OCI-LY1 (cell line): ENCODE measurements around the gene PYDC1.

Experiments
- H2AFZ ChIP-seq: fragments of 200-600 bp; sonication (generic), shearing (Covaris generic); 2 replicates; pipeline ENCODE4 v1.6.0; 2014; ENCODE audit warnings: antibody characterized with exemption, mild to moderate bottlenecking, low read length
- H3F3A ChIP-seq: fragments of 200-600 bp; sonication (generic), shearing (Covaris generic); 2 replicates; pipeline ENCODE4 v1.6.0; 2014; ENCODE audit warnings: mild to moderate bottlenecking, antibody characterized with exemption, low read length, moderate library complexity; ENCODE audit not compliant: insufficient read depth
- H3K27ac ChIP-seq: fragments of 200-600 bp; sonication (generic); 2 replicates; pipeline ENCODE4 v1.5.1; 2014; ENCODE audit warnings: low read length, mixed run types, mild to moderate bottlenecking, low read depth; ENCODE audit not compliant: poor library complexity, severe bottlenecking
- H3K27me3 ChIP-seq: fragments of 200-600 bp; sonication (generic); 2 replicates; pipeline ENCODE4 v1.6.0; 2014; ENCODE audit warnings: antibody characterized with exemption, mild to moderate bottlenecking, low read length, moderate library complexity; ENCODE audit not compliant: insufficient read depth
- H3K36me3 ChIP-seq: fragments of 200-600 bp; sonication (generic); 2 replicates; pipeline ENCODE4 v1.6.1; 2014; ENCODE audit warnings: mild to moderate bottlenecking, antibody characterized with exemption, low read length, moderate library complexity, mixed read lengths; ENCODE audit not compliant: insufficient read depth
- H3K4me1 ChIP-seq: fragments of 200-600 bp; sonication (generic); 2 replicates; pipeline ENCODE4 v1.5.1; 2014; ENCODE audit warnings: mild to moderate bottlenecking, low read length, moderate library complexity; ENCODE audit not compliant: insufficient read depth, severe bottlenecking
- H3K4me2 ChIP-seq: fragments of 200-600 bp; sonication (generic), shearing (Covaris generic); 2 replicates; pipeline ENCODE4 v1.6.1; 2014; ENCODE audit warnings: low read length
- H3K4me3 ChIP-seq: fragments of 200-600 bp; sonication (generic); 2 replicates; pipeline ENCODE4 v1.5.1; 2014; ENCODE audit warnings: low read length, low read depth, mild to moderate bottlenecking, mixed read lengths; ENCODE audit not compliant: poor library complexity, severe bottlenecking
- H3K79me2 ChIP-seq: fragments of 200-600 bp; shearing (Covaris generic); 2 replicates; pipeline ENCODE4 v1.6.1; 2016; ENCODE audit warnings: mixed run types, low read length, mixed read lengths; ENCODE audit not compliant: insufficient read depth
- H3K9ac ChIP-seq: fragments of 200-600 bp; sonication (generic), shearing (Covaris generic); 2 replicates; pipeline ENCODE4 v1.6.1; 2014; ENCODE audit warnings: mild to moderate bottlenecking, low read length, mixed read lengths
- H3K9me2 ChIP-seq: fragments of 200-600 bp; sonication (generic), shearing (Covaris generic); 2 replicates; pipeline ENCODE4 v1.6.1; 2014; ENCODE audit warnings: low read depth, mild to moderate bottlenecking, low read length, mixed read lengths
- H3K9me3 ChIP-seq: fragments of 200-600 bp; shearing (Covaris generic); 2 replicates; pipeline ENCODE4 v1.6.1; 2014; ENCODE audit warnings: low read length, mixed read lengths
- H4K20me1 ChIP-seq: fragments of 200-600 bp; sonication (generic), shearing (Covaris generic); 2 replicates; pipeline ENCODE4 v1.6.0; 2016; ENCODE audit warnings: mild to moderate bottlenecking, low read length; ENCODE audit not compliant: insufficient read depth
- EZH2 ChIP-seq: fragments of 200-600 bp; sonication (generic), shearing (Covaris generic); IDR thresholded peaks from 2 replicates; pipeline ENCODE4 v1.8.0; 2017; ENCODE audit warnings: borderline replicate concordance, mixed run types, mild to moderate bottlenecking, antibody characterized with exemption, low read length, moderate library complexity, mixed read lengths
- TF ChIP-seq, protein P1 (sequence below): fragments of 200-600 bp; sonication (generic), shearing (Covaris generic); IDR thresholded peaks from 2 replicates; pipeline ENCODE4 v1.5.1; 2017; ENCODE audit warnings: mild to moderate bottlenecking, antibody characterized with exemption, low read length, moderate library complexity, mixed read lengths

Gene PYDC1

DNA sequence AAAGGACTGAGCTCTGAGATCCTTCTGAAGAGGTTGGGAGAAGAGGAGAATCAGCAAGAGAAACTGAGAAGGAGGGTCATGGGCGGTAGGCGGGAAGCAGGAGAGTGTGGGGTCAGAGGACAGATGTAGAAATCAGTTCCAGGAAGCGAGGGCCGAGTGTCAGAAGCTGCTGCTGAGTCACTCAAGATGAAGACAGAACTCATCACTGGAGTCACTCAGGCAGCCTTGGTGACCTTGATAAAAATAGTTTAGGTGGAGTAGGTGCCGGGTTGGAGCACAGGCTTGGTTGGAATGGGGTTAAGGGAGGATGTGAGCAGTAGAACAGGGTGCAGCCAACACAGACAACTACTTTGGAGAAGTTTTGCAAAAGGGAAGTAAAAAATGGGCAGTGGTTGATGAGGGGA, 36.7 kb upstream of the PYDC1 start:
- no peaks in the 10 kb centered on the region for H3K79me2 ChIP-seq
- H3K9ac ChIP-seq = no peak overlapping the region
- H3K9me2 ChIP-seq = no peaks in the 10 kb centered on the region
- no peaks in the 10 kb centered on the region for H3K27me3 ChIP-seq
- H3K27ac ChIP-seq = no peak overlapping the region
- no peak overlapping the region for H3K4me2 ChIP-seq
- TF ChIP-seq, protein P1, sequence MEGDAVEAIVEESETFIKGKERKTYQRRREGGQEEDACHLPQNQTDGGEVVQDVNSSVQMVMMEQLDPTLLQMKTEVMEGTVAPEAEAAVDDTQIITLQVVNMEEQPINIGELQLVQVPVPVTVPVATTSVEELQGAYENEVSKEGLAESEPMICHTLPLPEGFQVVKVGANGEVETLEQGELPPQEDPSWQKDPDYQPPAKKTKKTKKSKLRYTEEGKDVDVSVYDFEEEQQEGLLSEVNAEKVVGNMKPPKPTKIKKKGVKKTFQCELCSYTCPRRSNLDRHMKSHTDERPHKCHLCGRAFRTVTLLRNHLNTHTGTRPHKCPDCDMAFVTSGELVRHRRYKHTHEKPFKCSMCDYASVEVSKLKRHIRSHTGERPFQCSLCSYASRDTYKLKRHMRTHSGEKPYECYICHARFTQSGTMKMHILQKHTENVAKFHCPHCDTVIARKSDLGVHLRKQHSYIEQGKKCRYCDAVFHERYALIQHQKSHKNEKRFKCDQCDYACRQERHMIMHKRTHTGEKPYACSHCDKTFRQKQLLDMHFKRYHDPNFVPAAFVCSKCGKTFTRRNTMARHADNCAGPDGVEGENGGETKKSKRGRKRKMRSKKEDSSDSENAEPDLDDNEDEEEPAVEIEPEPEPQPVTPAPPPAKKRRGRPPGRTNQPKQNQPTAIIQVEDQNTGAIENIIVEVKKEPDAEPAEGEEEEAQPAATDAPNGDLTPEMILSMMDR = no peak
- no peak for TF ChIP-seq EZH2
- H3F3A ChIP-seq = no peaks in the 10 kb centered on the region
- H3K9me3 ChIP-seq = no peaks in the 10 kb centered on the region
- H3K4me3 ChIP-seq = no peak overlapping the region
- H2AFZ ChIP-seq = no peak overlapping the region
- H4K20me1 ChIP-seq = no peaks in the 10 kb centered on the region
- no peaks in the 10 kb centered on the region for H3K36me3 ChIP-seq
- H3K4me1 ChIP-seq = no peaks in the 10 kb centered on the region

- H3K4me2 ChIP-seq = no peak overlapping the region
- H3K9ac ChIP-seq = no peak overlapping the region
- H3K9me3 ChIP-seq = no peaks in the 10 kb centered on the region
- H3K36me3 ChIP-seq = no peaks in the 10 kb centered on the region
- H4K20me1 ChIP-seq = no peaks in the 10 kb centered on the region
- no peak overlapping the region for H2AFZ ChIP-seq
- no peaks in the 10 kb centered on the region for H3F3A ChIP-seq
- TF ChIP-seq, protein P1 = no peak
- TF ChIP-seq EZH2 = no peak
- no peaks in the 10 kb centered on the region for H3K27me3 ChIP-seq
- H3K4me3 ChIP-seq = no peak overlapping the region
- H3K27ac ChIP-seq = no peak overlapping the region
- no peaks in the 10 kb centered on the region for H3K79me2 ChIP-seq
- no peaks in the 10 kb centered on the region for H3K9me2 ChIP-seq
- no peaks in the 10 kb centered on the region for H3K4me1 ChIP-seq
These were observed 34.5 kb upstream of the PYDC1 start for GRCh38 chr16:31251435-31251834.

DNA sequence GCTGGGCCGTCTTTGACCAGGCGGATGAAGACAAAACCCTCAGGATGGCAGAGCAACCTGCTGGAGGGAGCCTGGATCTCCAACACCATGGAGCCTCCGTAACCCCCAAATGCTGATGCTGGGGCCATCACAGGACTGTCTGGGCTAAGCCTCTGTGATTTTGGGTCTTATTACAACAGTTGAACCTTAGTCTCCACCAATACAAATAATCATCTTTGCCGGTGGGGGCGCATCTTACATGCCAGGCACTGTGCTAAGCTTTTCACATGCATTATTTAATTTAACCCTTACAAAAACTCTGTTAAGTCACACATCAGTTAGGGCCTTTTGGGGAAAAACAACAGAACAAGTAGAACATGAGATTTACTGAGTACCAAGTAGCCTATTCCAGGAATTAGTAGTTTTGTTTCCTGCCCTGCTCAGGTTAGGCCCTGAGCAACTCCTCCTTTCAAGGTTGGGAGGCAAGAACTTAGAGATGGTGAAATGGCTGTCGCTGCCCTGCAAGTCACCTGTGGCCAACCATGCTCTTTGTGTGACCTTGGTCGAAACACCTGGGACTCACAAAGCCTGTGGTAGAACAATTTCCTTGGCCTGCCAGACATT, 33.9 kb upstream of the PYDC1 start:
- no peak for TF ChIP-seq EZH2
- TF ChIP-seq, protein P1 = no peak
- Histone ChIP-seq H3K9me2 (no peaks in the 10 kb centered on the region), H3K4me2 (no peak overlapping the region), H3K36me3 (no peaks in the 10 kb centered on the region), H3K27ac (no peak overlapping the region), H3K79me2 (no peaks in the 10 kb centered on the region), H3K9ac (no peak overlapping the region), H3K27me3 (no peaks in the 10 kb centered on the region), H2AFZ (no peak overlapping the region), H4K20me1 (no peaks in the 10 kb centered on the region), H3K4me3 (no peak overlapping the region), H3K9me3 (no peaks in the 10 kb centered on the region), H3F3A (no peaks in the 10 kb centered on the region), H3K4me1 (no peaks in the 10 kb centered on the region)
